Natural killer cell (primary cell): ENCODE data around the gene TMOD4. TPM values are rescaled to one million over a fixed set of nuclear protein-coding genes. Genes with fewer than 3 reads are reported as not detected.
A peak's percentile ranks its signal among the peaks of the same experiment; 100 is the strongest.

Experiments
- ATAC-seq, 3 donors: fragments of 150-1000 bp in 2 of 3; fragments of 200-7000 bp in 1 of 3; cut with Tn5 transposase; 1 replicate in 1 of 3; 2 replicates in 2 of 3; pipeline ENCODE4 v1.10.0; 2021; ENCODE audit warnings: mild to moderate bottlenecking in 2 of 3, moderate library complexity in 2 of 3
- DNase-seq, 2 donors: peaks; one replicate each; pipeline versions ENCODE4 v3.0.0 to v3.0.0-alpha.2; 2013 to 2021; ENCODE audit warnings: mixed read lengths in 1 of 2
- H3K27ac ChIP-seq: one replicate; pipeline ENCODE4 v1.5.1; 2013; ENCODE audit warnings: mild to moderate bottlenecking, low read length
- H3K27me3 ChIP-seq: one replicate; pipeline ENCODE4 v1.6.1; 2013; ENCODE audit warnings: low read length; ENCODE audit not compliant: control insufficient read depth, insufficient read depth
- H3K36me3 ChIP-seq: one replicate; pipeline ENCODE4 v1.6.1; 2013; ENCODE audit warnings: low read length; ENCODE audit not compliant: control insufficient read depth, insufficient read depth
- H3K4me1 ChIP-seq: one replicate; pipeline ENCODE4 v1.6.1; 2013; ENCODE audit warnings: low read length; ENCODE audit not compliant: control insufficient read depth, insufficient read depth
- H3K4me3 ChIP-seq: one replicate; pipeline ENCODE4 v1.5.1; 2013; ENCODE audit warnings: low read length
- H3K9me3 ChIP-seq: one replicate; pipeline ENCODE4 v1.6.1; 2013; ENCODE audit warnings: low read length; ENCODE audit not compliant: control insufficient read depth, insufficient read depth
- H3K27ac Mint-ChIP-seq, 2 donors: one replicate each; pipeline ENCODE4 v1.8.0; 2022; ENCODE audit warnings: mild to moderate bottlenecking in 2 of 2, mixed read lengths in 2 of 2, moderate library complexity in 1 of 2
- H3K27me3 Mint-ChIP-seq, 2 donors: one replicate each; pipeline ENCODE4 v1.8.0; 2022; ENCODE audit warnings: low read depth in 2 of 2, mixed read lengths in 2 of 2
- H3K36me3 Mint-ChIP-seq: one replicate; pipeline ENCODE4 v1.8.0; 2022; ENCODE audit warnings: mixed read lengths
- H3K4me1 Mint-ChIP-seq, 2 donors: one replicate each; pipeline ENCODE4 v1.8.0; 2022; ENCODE audit warnings: mixed read lengths in 2 of 2
- H3K4me3 Mint-ChIP-seq: one replicate; pipeline ENCODE4 v1.8.0; 2022; ENCODE audit warnings: mild to moderate bottlenecking, moderate library complexity, mixed read lengths
- H3K9me3 Mint-ChIP-seq, 2 donors: one replicate each; pipeline ENCODE4 v1.8.0; 2022; ENCODE audit warnings: mixed read lengths in 2 of 2
- WGBS: methylation state at CpG from one replicate; pipeline ENCODE4 v1.1.7; 2013; ENCODE audit warnings: missing lambda C conversion rate; ENCODE audit not compliant: insufficient coverage; 5-methylcytosine and 5-hydroxymethylcytosine counted together
- intact Hi-C: fragments of 100-400 bp; cut with micrococcal nuclease; formaldehyde crosslinking; loops from one replicate; pipeline ENCODE4 v1.14.2; 2022
- total RNA-seq, 4 donors: library from RNA; stranded (reverse); fragments of 120-200 nt in 1 of 4; gene quantifications; one replicate each; pipeline versions ENCODE4 v1.2.3 to v1.2.4, GENCODE V29; 2013 to 2022
- TF ChIP-seq, protein P1 (sequence below): fragments of 200-600 bp; IDR thresholded peaks from one replicate; pipeline ENCODE4 v1.8.0; 2022; ENCODE audit warnings: antibody characterized with exemption

Gene TMOD4
- total RNA-seq, 3 donors from 2014 or later (not counting 1 experiment from before 2014, with no cell fraction given): 2.6 to 3.8 TPM; not detected in 1

DNA sequence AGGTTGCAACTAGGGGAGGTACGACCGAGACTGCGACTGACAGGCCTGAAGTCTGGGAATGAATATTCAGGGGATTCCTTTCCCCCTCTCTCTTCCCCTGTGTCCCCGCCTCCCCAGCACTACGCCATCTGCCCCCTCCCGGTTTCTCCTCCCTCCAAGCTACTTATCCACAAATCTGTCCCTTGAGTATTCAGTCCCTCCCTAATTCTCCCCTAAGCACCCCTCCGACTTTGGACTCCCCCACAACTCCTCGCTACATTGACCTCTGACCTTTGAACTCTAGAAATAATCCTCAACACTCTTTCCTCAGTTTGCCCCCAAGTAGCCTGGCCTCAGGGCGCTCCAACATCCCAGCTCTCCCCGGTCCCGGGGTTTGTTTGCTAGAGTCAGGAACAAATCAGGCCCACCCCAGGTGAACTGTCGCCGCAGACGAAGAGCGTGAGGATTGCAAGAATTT lies 10.5 kb downstream of the TMOD4 start:
- 38% methylated on average over 15 of the region's 15 CpGs for WGBS
- H3K4me1 Mint-ChIP-seq: peaks cover 30 to 46% of the 10 kb centered on the region in 2 donors
- peak in 1 of 2 donors; percentile 26 for DNase-seq
- Histone ChIP-seq H3K9me3 (no peaks in the 10 kb centered on the region), H3K36me3 (peaks cover 23% of the 10 kb centered on the region), H3K27ac (peak overlapping the region; percentile 12), H3K27me3 (no peaks in the 10 kb centered on the region), H3K4me1 (peaks cover 32% of the 10 kb centered on the region), H3K4me3 (peak overlapping the region; percentile 90)
- no peaks in the 10 kb centered on the region for H3K27me3 Mint-ChIP-seq
- peak overlapping the region; percentile 99 for H3K4me3 Mint-ChIP-seq
- H3K36me3 Mint-ChIP-seq: peaks cover 7% of the 10 kb centered on the region
- peak in 1 of 3 donors; percentile 0 for ATAC-seq
- no peaks in the 10 kb centered on the region for H3K9me3 Mint-ChIP-seq
- intact Hi-C loops: no loop called here
- peak overlapping the region; percentile 94 for H3K27ac Mint-ChIP-seq
- TF ChIP-seq, protein P1, sequence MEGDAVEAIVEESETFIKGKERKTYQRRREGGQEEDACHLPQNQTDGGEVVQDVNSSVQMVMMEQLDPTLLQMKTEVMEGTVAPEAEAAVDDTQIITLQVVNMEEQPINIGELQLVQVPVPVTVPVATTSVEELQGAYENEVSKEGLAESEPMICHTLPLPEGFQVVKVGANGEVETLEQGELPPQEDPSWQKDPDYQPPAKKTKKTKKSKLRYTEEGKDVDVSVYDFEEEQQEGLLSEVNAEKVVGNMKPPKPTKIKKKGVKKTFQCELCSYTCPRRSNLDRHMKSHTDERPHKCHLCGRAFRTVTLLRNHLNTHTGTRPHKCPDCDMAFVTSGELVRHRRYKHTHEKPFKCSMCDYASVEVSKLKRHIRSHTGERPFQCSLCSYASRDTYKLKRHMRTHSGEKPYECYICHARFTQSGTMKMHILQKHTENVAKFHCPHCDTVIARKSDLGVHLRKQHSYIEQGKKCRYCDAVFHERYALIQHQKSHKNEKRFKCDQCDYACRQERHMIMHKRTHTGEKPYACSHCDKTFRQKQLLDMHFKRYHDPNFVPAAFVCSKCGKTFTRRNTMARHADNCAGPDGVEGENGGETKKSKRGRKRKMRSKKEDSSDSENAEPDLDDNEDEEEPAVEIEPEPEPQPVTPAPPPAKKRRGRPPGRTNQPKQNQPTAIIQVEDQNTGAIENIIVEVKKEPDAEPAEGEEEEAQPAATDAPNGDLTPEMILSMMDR: no peak

DNA sequence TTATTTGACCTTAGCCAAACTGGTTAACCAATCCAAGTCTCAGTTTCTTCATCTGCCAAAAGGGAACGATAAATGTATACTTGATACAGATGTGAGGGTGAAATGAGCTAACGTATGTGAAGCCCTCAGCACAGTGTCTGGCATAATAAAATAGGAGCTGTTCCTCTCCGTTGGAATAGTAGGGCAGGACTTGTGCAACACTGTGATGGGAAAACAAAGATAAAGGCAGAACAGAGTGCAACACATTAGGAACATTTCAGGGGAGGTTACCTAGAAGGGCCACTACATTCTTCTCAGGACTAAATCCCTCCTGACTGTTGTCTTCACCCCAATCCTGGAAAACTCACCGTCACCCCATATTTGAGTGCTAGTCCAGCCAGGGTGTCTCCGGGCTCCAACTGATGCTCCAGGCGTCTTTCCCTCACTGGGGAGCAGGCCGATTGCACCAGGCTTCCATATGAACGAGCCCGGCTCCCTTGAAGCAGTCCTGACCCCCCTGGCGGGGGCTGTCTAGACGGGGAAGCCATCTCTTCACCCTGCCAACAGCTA lies 11.0 kb downstream of the TMOD4 start:
- H3K27me3 Mint-ChIP-seq: no peaks in the 10 kb centered on the region
- H3K36me3 Mint-ChIP-seq: peaks cover 7% of the 10 kb centered on the region
- TF ChIP-seq, protein P1: no peak
- peak overlapping the region; percentile 99 for H3K4me3 Mint-ChIP-seq
- Histone ChIP-seq H3K36me3 (peaks cover 20% of the 10 kb centered on the region), H3K27ac (no peak overlapping the region), H3K27me3 (no peaks in the 10 kb centered on the region), H3K4me3 (no peak overlapping the region), H3K9me3 (no peaks in the 10 kb centered on the region), H3K4me1 (peaks cover 32% of the 10 kb centered on the region)
- WGBS: 74% methylated on average over 11 of the region's 11 CpGs
- no peaks in the 10 kb centered on the region for H3K9me3 Mint-ChIP-seq
- intact Hi-C loops: no loop called here
- H3K4me1 Mint-ChIP-seq: peaks cover 30 to 48% of the 10 kb centered on the region in 2 donors
- peak overlapping the region; percentile 94 for H3K27ac Mint-ChIP-seq
- DNase-seq (no peak), ATAC-seq (no peak)

DNA sequence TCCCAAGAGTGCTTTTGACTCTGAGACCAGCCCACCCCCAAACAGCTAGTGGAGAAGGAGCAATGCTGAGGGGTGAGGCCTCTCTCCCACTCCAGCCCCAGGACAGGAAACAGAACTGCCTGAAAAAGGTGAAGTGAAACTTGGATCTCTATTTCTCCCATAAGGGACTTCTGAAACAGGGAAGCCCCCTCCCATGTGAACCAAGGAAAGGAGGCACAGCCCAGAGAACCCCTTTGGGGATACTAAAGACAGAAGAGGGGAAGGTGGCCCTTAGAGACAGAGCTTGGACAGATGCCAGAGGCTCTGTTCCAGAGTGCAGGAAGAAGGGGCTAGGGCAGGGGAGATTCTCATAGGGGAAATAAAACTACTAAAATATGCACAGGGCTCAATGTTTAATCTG lies 16.4 kb downstream of the TMOD4 start:
- peak overlapping the region; percentile 82 to 89 for H3K27ac Mint-ChIP-seq
- peak overlapping the region; percentile 64 for H3K4me3 Mint-ChIP-seq
- TF ChIP-seq, protein P1: no peak
- no peaks in the 10 kb centered on the region for H3K36me3 Mint-ChIP-seq
- ATAC-seq (no peak), DNase-seq (no peak)
- H3K27ac ChIP-seq: peak overlapping the region; percentile 41
- intact Hi-C loops: loop anchor here (5.0 kb wide), 2 partner anchors 182 to 597 kb away; no protein-coding TSS in a partner anchor
- no peak overlapping the region for H3K4me3 ChIP-seq
- no peaks in the 10 kb centered on the region for H3K27me3 ChIP-seq
- no peaks in the 10 kb centered on the region for H3K27me3 Mint-ChIP-seq
- H3K4me1 ChIP-seq: peaks cover 49% of the 10 kb centered on the region
- H3K4me1 Mint-ChIP-seq: peaks cover 45 to 58% of the 10 kb centered on the region in 2 donors
- no peaks in the 10 kb centered on the region for H3K9me3 ChIP-seq
- peaks cover 23% of the 10 kb centered on the region for H3K36me3 ChIP-seq
- H3K9me3 Mint-ChIP-seq: no peaks in the 10 kb centered on the region
